HCEC 1CT (cell line): ENCODE measurements around the gene SLC37A3.
"Not testable (repeated sequence)": the region's sequence is repeated elsewhere in the genome, so short reads cannot be mapped to it uniquely, and the experiment has no call there.

Source experiments
- DNase-seq: peaks from one replicate; pipeline ENCODE4 v3.0.0-alpha.2; 2017

Gene SLC37A3

GRCh38 chr7:140342727-140343514 lies 55.4 kb downstream of the SLC37A3 start:
- DNase-seq, result peak; percentile 19

GRCh38 chr7:140338959-140339358 lies 59.4 kb downstream of the SLC37A3 start:
- not testable (repeated sequence) for DNase-seq

GRCh38 chr7:140334341-140335057 lies 63.8 kb downstream of the SLC37A3 start:
- no peak for DNase-seq

GRCh38 chr7:140333686-140334085 lies 64.6 kb downstream of the SLC37A3 start:
- DNase-seq, result no peak

GRCh38 chr7:140333223-140333622 lies 65.1 kb downstream of the SLC37A3 start:
- DNase-seq, result no peak

GRCh38 chr7:140330595-140330994 lies 67.7 kb downstream of the SLC37A3 start:
- no peak for DNase-seq

- DNase-seq, result no peak
Observed at GRCh38 chr7:140330128-140330527, 68.2 kb downstream of the SLC37A3 start.

GRCh38 chr7:140327261-140327661 lies 71.1 kb downstream of the SLC37A3 start:
- no peak for DNase-seq

- peak; percentile 48 for DNase-seq
Observed at GRCh38 chr7:140326116-140326928, 72.0 kb downstream of the SLC37A3 start.

- no peak for DNase-seq
Observed at GRCh38 chr7:140325600-140325999, 72.7 kb downstream of the SLC37A3 start.

- no peak for DNase-seq
Observed at GRCh38 chr7:140324714-140325113, 73.6 kb downstream of the SLC37A3 start.

- DNase-seq, result no peak
Observed at GRCh38 chr7:140322759-140323158, 75.6 kb downstream of the SLC37A3 start.

- not testable (repeated sequence) for DNase-seq
Observed at GRCh38 chr7:140320078-140320477, 78.3 kb downstream of the SLC37A3 start.

GRCh38 chr7:140317999-140318398 lies 80.3 kb downstream of the SLC37A3 start:
- no peak for DNase-seq

- no peak for DNase-seq
Observed at GRCh38 chr7:140317597-140317996, 80.7 kb downstream of the SLC37A3 start.

- DNase-seq, result peak; percentile 60
Observed at GRCh38 chr7:140316165-140316661, 82.1 kb downstream of the SLC37A3 start.

GRCh38 chr7:140315498-140316164 lies 82.7 kb downstream of the SLC37A3 start:
- no peak for DNase-seq

- DNase-seq, result no peak
Observed at GRCh38 chr7:140314573-140315480, 83.5 kb downstream of the SLC37A3 start.

- no peak for DNase-seq
Observed at GRCh38 chr7:140312141-140312846, 86.0 kb downstream of the SLC37A3 start.

GRCh38 chr7:140311128-140311527 lies 87.2 kb downstream of the SLC37A3 start:
- not testable (repeated sequence) for DNase-seq
